Astrocyte (in vitro differentiated cells and primary cell): ENCODE results near the gene ARIH2.

Experiments used
- EZH2 ChIP-seq: IDR thresholded peaks from 2 replicates; pipeline ENCODE4 v1.6.1; 2012; ENCODE audit warnings: mild to moderate bottlenecking, low read length, inconsistent platforms; ENCODE audit not compliant: insufficient read depth
- TF ChIP-seq, protein P1 (sequence below): IDR thresholded peaks from 2 replicates; pipeline ENCODE4 v1.5.1; 2011; ENCODE audit warnings: low read depth, mild to moderate bottlenecking, inconsistent platforms, low read length, moderate library complexity; ENCODE audit not compliant: insufficient read depth

DNA sequence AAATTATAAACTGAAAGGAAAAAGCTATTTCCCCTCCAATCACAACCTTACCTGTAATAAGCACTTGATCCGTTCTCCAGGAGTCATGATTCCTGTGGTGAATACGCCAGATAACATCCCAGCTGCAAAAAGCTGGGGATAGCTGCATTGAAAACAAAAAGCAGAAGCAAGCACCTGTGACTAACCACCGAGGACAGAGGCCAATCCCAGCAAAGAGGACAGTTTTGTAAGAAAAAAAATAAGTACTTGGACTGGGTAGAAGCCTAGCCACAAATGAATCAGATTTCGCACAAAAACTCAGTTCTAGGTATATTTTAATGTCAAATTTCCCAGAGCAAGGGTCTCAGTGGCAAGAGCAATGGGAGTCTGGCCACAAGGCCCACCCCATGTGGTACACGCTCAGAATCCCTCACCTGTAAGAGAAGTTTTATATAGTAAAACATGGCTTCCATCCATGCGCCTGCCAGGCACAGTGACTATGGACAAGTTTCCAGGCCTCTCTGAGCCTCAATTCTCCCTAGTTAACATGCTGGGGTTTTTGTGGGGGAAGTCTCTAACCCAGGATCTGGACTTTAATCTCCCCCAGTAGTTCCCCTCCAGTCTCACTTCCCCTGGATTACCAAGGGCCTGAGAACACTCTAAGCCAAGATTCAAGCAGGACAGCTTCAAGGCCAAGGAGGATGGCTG is 39.2 kb upstream of the ARIH2 start:
- TF ChIP-seq, protein P1, sequence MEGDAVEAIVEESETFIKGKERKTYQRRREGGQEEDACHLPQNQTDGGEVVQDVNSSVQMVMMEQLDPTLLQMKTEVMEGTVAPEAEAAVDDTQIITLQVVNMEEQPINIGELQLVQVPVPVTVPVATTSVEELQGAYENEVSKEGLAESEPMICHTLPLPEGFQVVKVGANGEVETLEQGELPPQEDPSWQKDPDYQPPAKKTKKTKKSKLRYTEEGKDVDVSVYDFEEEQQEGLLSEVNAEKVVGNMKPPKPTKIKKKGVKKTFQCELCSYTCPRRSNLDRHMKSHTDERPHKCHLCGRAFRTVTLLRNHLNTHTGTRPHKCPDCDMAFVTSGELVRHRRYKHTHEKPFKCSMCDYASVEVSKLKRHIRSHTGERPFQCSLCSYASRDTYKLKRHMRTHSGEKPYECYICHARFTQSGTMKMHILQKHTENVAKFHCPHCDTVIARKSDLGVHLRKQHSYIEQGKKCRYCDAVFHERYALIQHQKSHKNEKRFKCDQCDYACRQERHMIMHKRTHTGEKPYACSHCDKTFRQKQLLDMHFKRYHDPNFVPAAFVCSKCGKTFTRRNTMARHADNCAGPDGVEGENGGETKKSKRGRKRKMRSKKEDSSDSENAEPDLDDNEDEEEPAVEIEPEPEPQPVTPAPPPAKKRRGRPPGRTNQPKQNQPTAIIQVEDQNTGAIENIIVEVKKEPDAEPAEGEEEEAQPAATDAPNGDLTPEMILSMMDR = no peak
- no peak for TF ChIP-seq EZH2
